SK-N-SH (cell line): Measurements from ENCODE around the gene RAC2. TPM values are rescaled to one million over a fixed set of nuclear protein-coding genes. Genes with fewer than 3 reads are reported as not detected.

Source experiments
- CTCF ChIA-PET: fragments of 300-600, 350-600 bp; formaldehyde crosslinking; extraction: SDS; loops from one replicate; lab custom pipeline; 2021; lab: Yijun Ruan, JAX
- POLR2A ChIA-PET: fragments of 350-600 bp; sonication (Branson Sonifier 250); formaldehyde crosslinking; extraction: SDS; loops from one replicate; lab custom pipeline; 2020; ENCODE audit warnings: antibody characterized with exemption, inconsistent platforms; lab: Yijun Ruan, JAX
- DNase-seq: peaks from one replicate; pipeline ENCODE4 v3.0.0; 2012
- H2AFZ ChIP-seq: fragments of 200-600 bp; sonication (generic); 2 replicates; pipeline ENCODE4 v1.8.1; 2016; ENCODE audit warnings: antibody characterized with exemption, mild to moderate bottlenecking, low read depth
- H3F3A ChIP-seq: fragments of 200-600 bp; sonication (generic); replicated peaks from 2 replicates; pipeline ENCODE3; 2016; ENCODE audit warnings: antibody characterized with exemption, mild to moderate bottlenecking; ENCODE audit not compliant: insufficient read depth
- H3K27ac ChIP-seq, 2 experiments: fragments of 200-500 bp in 1 of 2; fragments of 200-600 bp in 1 of 2; sonication (Bioruptor generic) in 1 of 2; sonication (generic), shearing (Covaris generic) in 1 of 2; 2 replicates each; pipeline versions ENCODE4 v1.5.1 to v1.6.1; 2014 to 2016; ENCODE audit warnings: low read depth in 2 of 2, inconsistent platforms in 1 of 2, low read length in 1 of 2, mild to moderate bottlenecking in 1 of 2, mixed read lengths in 1 of 2
- H3K27me3 ChIP-seq: fragments of 200-600 bp; sonication (generic), shearing (Covaris generic); 2 replicates; pipeline ENCODE4 v1.6.1; 2016; ENCODE audit warnings: mixed run types; ENCODE audit not compliant: insufficient read depth
- H3K36me3 ChIP-seq, 2 experiments: fragments of 200-500 bp in 1 of 2; fragments of 200-600 bp in 1 of 2; sonication (Bioruptor generic) in 1 of 2; sonication (generic) in 1 of 2; replicated peaks in 1 of 2; 2 replicates each; pipeline versions ENCODE3 to v1.5.1; 2014 to 2016; ENCODE audit warnings: low read length in 1 of 2, mild to moderate bottlenecking in 1 of 2; ENCODE audit not compliant: insufficient read depth in 2 of 2, control insufficient read depth in 1 of 2
- H3K4me1 ChIP-seq, 2 experiments: fragments of 200-500 bp in 1 of 2; fragments of 200-600 bp in 1 of 2; sonication (Bioruptor generic) in 1 of 2; sonication (generic), shearing (Covaris generic) in 1 of 2; 2 replicates each; pipeline versions ENCODE4 v1.5.1 to v1.6.1; 2014 to 2016; ENCODE audit warnings: low read depth in 1 of 2, low read length in 1 of 2, mixed run types in 1 of 2; ENCODE audit not compliant: insufficient read depth in 2 of 2, control insufficient read depth in 1 of 2
- H3K4me2 ChIP-seq: fragments of 200-600 bp; sonication (generic), shearing (Covaris generic); 2 replicates; pipeline ENCODE4 v1.6.1; 2017; ENCODE audit warnings: mixed run types
- H3K4me3 ChIP-seq, 2 experiments: fragments of 200-500 bp in 1 of 2; fragments of 200-600 bp in 1 of 2; sonication (Bioruptor generic) in 1 of 2; sonication (generic), shearing (Covaris generic) in 1 of 2; 2 replicates each; pipeline versions ENCODE4 v1.5.1 to v1.8.1; 2014 to 2016; ENCODE audit warnings: low read depth in 2 of 2, inconsistent platforms in 1 of 2, low read length in 1 of 2, mild to moderate bottlenecking in 1 of 2, mixed read lengths in 1 of 2, moderate library complexity in 1 of 2
- H3K79me2 ChIP-seq: fragments of 200-600 bp; sonication (generic); 2 replicates; pipeline ENCODE4 v1.8.1; 2017; ENCODE audit warnings: mild to moderate bottlenecking; ENCODE audit not compliant: insufficient read depth
- H3K9ac ChIP-seq: fragments of 200-600 bp; sonication (generic); 2 replicates; pipeline ENCODE4 v1.6.1; 2017; ENCODE audit warnings: mixed run types
- H3K9me2 ChIP-seq: fragments of 200-600 bp; sonication (generic); 2 replicates; pipeline ENCODE4 v1.6.1; 2017; ENCODE audit warnings: mixed run types
- H3K9me3 ChIP-seq: fragments of 200-600 bp; sonication (generic); 2 replicates; pipeline ENCODE4 v1.6.1; 2017; ENCODE audit warnings: mixed run types, mild to moderate bottlenecking, moderate library complexity
- H4K20me1 ChIP-seq: fragments of 200-600 bp; sonication (generic); 2 replicates; pipeline ENCODE4 v1.6.1; 2017; ENCODE audit warnings: mild to moderate bottlenecking, mixed run types; ENCODE audit not compliant: insufficient read depth
- EZH2phosphoT487 ChIP-seq: fragments of 200-600 bp; sonication (generic); IDR thresholded peaks from 2 replicates; pipeline ENCODE4 v1.6.1; 2017; ENCODE audit warnings: low read depth, mixed run types, mild to moderate bottlenecking, antibody characterized with exemption, moderate library complexity, borderline replicate concordance
- FOSL2 ChIP-seq: IDR thresholded peaks from 2 replicates; pipeline ENCODE4 v1.4.0; 2012; ENCODE audit warnings: low read depth, mild to moderate bottlenecking, moderate library complexity, borderline replicate concordance
- FOXM1 ChIP-seq: IDR thresholded peaks from 2 replicates; pipeline ENCODE4 v1.4.0; 2012; ENCODE audit warnings: low read depth, mild to moderate bottlenecking
- JUND ChIP-seq: IDR thresholded peaks from 2 replicates; pipeline ENCODE4 v1.4.0; 2012
- MEF2A ChIP-seq: IDR thresholded peaks from 2 replicates; pipeline ENCODE4 v1.4.0; 2012; ENCODE audit warnings: low read depth, borderline replicate concordance
- NFIC ChIP-seq: IDR thresholded peaks from 2 replicates; pipeline ENCODE4 v1.4.0; 2012; ENCODE audit warnings: borderline replicate concordance
- PBX3 ChIP-seq: IDR thresholded peaks from 2 replicates; pipeline ENCODE4; 2012
- RCOR1 ChIP-seq: fragments of 150-350 bp; IDR thresholded peaks from 2 replicates; pipeline ENCODE4 v1.6.1; 2017; ENCODE audit warnings: antibody characterized with exemption, low read length
- RXRA ChIP-seq: IDR thresholded peaks from 2 replicates; pipeline ENCODE4 v1.4.0; 2012; ENCODE audit warnings: low read depth, mild to moderate bottlenecking, borderline replicate concordance
- YY1 ChIP-seq: IDR thresholded peaks from 2 replicates; pipeline ENCODE4 v1.4.0; 2012; ENCODE audit warnings: low read depth, mild to moderate bottlenecking
- WGBS: methylation state at CpG from one replicate; pipeline ENCODE4 v1.1.6; 2017; ENCODE audit warnings: low lambda C conversion rate; 5-methylcytosine and 5-hydroxymethylcytosine counted together
- polyA plus RNA-seq, 3 experiments: library from polyadenylated mRNA; depleted of rRNA; stranded (reverse); fragments of >200 nt; gene quantifications; 2 replicates each; pipeline ENCODE4 v1.2.3, GENCODE V29; 2012
- TF ChIP-seq, protein P1 (sequence below): IDR thresholded peaks from 2 replicates; pipeline ENCODE4 v1.4.0; 2012; ENCODE audit warnings: low read depth, borderline replicate concordance
- TF ChIP-seq, protein P2 (sequence below): fragments of 200-600 bp; sonication (generic); IDR thresholded peaks from 2 replicates; pipeline ENCODE4 v1.6.1; 2017; ENCODE audit warnings: antibody characterized with exemption, mild to moderate bottlenecking, moderate library complexity

Gene RAC2
- polyA plus RNA-seq, 1 of the 3 experiments (the other 2 are of a cell fraction), result 29.9 TPM

DNA sequence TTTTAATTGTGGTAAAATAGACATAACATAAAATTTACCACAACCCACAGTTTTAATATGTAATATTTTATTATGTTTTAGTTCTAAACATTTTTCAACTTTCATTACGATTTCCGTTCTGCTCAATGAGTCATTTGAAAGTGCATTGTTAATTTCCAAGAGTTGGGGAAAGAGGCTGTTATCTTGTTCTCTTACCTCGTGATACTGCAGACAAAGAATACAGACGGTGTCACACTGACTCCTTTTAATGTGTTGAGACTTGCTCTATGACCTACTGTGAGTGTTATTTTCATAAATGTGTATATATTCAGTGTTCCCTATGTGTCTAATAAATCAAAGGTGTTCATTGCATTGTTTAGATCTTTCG, 10.8 kb upstream of the RAC2 start:
- Histone ChIP-seq H3K4me1 (peaks cover 4 to 21% of the 10 kb centered on the region in 2 experiments), H3K36me3 (no peaks in the 10 kb centered on the region), H3F3A (peaks cover 19% of the 10 kb centered on the region), H3K9me2 (no peaks in the 10 kb centered on the region), H4K20me1 (no peaks in the 10 kb centered on the region), H3K9me3 (no peaks in the 10 kb centered on the region), H3K79me2 (no peaks in the 10 kb centered on the region), H3K4me3 (no peak overlapping the region), H3K9ac (no peak overlapping the region), H2AFZ (peak overlapping the region; percentile 50; the same call in 1 of the 2 replicates), H3K27me3 (no peaks in the 10 kb centered on the region), H3K27ac (peak overlapping the region in 1 of 2 experiments; percentile 64; a peak in 2 of 4 replicates), H3K4me2 (peak overlapping the region; percentile 45; the same call in 1 of the 2 replicates)
- ChIA-PET POLR2A (no interaction called here), CTCF (interaction anchor here (1.2 kb wide), 1 partner anchor 9 kb away, joined by 3 read pairs; no protein-coding TSS in a partner anchor)
- WGBS, result 36% methylated on average over 5 of the region's 5 CpGs
- no peak for DNase-seq
- no peak for TF ChIP-seq RXRA
- TF ChIP-seq PBX3, result no peak
- no peak for TF ChIP-seq MEF2A

GRCh38 chr22:37254209-37254866, 10.3 kb upstream of the RAC2 start:
- Histone ChIP-seq H3K9me3 (no peaks in the 10 kb centered on the region), H3K4me2 (peak overlapping the region; percentile 45), H3K9ac (no peak overlapping the region), H2AFZ (peak overlapping the region; percentile 50; the same call in 1 of the 2 replicates), H3K9me2 (no peaks in the 10 kb centered on the region), H4K20me1 (no peaks in the 10 kb centered on the region), H3K36me3 (no peaks in the 10 kb centered on the region), H3K4me1 (peaks cover 2 to 19% of the 10 kb centered on the region in 2 experiments), H3K79me2 (no peaks in the 10 kb centered on the region), H3F3A (peaks cover 19% of the 10 kb centered on the region), H3K27ac (peak overlapping the region in 1 of 2 experiments; percentile 64; a peak in 2 of 4 replicates), H3K4me3 (no peak overlapping the region), H3K27me3 (no peaks in the 10 kb centered on the region)
- POLR2A ChIA-PET, result no interaction called here
- CTCF ChIA-PET, result interaction anchor here (1.2 kb wide), 1 partner anchor 9 kb away, joined by 3 read pairs; no protein-coding TSS in a partner anchor
- no peak for DNase-seq
- no peak for TF ChIP-seq EZH2phosphoT487
- 0 out of 2 replicates have a peak, but pooled peaks have one; percentile 43 for TF ChIP-seq FOSL2
- peak; percentile 15; the same call in 1 of the 2 replicates for TF ChIP-seq JUND
- TF ChIP-seq YY1, result no peak
- TF ChIP-seq RCOR1, result no peak
- peak; percentile 72 for TF ChIP-seq NFIC
- WGBS, result 26% methylated on average over 5 of the region's 5 CpGs

DNA sequence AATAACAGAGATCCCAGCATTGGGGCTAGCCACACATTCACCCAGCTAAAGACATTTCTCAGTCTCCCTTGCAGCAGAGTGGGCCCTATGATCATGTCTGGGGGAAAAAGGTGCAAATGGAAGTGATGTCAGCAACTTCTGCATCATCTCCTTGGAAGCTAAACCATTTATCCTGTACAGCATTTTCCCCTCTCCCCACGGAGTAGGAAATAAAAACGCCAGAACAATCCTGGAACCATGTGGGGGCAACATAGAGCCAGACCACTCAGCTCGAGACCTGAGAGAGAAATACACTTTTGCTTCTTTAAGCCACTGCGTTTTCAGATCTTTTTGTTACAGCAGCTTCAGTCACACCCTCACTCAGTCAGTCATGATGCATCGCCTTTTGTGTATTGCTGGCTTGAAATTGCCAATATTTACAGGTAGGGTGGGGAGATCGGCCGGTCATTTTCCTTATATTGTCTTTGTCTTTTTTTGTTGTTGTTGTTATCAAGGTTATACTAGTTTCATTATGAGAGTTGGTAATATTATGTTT, 9.1 kb upstream of the RAC2 start:
- no peak overlapping the region for H3K27ac ChIP-seq
- CTCF ChIA-PET, result interaction anchor here (0.8 to 2.0 kb wide), 3 partner anchors 8 to 24 kb away, joined by 3 to 11 read pairs (median 4); partner anchors contain the start of gene RAC2
- no peaks in the 10 kb centered on the region for H3K9me3 ChIP-seq
- DNase-seq, result no peak
- H3K9ac ChIP-seq, result no peak overlapping the region
- H3K9me2 ChIP-seq, result no peaks in the 10 kb centered on the region
- H3K79me2 ChIP-seq, result no peaks in the 10 kb centered on the region
- H3K4me3 ChIP-seq, result no peak overlapping the region
- peaks cover 2 to 19% of the 10 kb centered on the region in 2 experiments for H3K4me1 ChIP-seq
- 0 out of 2 replicates have a peak overlapping the region, but pooled peaks have one; percentile 39 for H2AFZ ChIP-seq
- peaks cover 19% of the 10 kb centered on the region for H3F3A ChIP-seq
- WGBS, result 76% methylated on average over 7 of the region's 7 CpGs
- H3K4me2 ChIP-seq, result no peak overlapping the region
- H4K20me1 ChIP-seq, result no peaks in the 10 kb centered on the region
- no peaks in the 10 kb centered on the region for H3K27me3 ChIP-seq
- no peak for TF ChIP-seq FOXM1
- no peak for TF ChIP-seq MEF2A
- TF ChIP-seq, protein P1, sequence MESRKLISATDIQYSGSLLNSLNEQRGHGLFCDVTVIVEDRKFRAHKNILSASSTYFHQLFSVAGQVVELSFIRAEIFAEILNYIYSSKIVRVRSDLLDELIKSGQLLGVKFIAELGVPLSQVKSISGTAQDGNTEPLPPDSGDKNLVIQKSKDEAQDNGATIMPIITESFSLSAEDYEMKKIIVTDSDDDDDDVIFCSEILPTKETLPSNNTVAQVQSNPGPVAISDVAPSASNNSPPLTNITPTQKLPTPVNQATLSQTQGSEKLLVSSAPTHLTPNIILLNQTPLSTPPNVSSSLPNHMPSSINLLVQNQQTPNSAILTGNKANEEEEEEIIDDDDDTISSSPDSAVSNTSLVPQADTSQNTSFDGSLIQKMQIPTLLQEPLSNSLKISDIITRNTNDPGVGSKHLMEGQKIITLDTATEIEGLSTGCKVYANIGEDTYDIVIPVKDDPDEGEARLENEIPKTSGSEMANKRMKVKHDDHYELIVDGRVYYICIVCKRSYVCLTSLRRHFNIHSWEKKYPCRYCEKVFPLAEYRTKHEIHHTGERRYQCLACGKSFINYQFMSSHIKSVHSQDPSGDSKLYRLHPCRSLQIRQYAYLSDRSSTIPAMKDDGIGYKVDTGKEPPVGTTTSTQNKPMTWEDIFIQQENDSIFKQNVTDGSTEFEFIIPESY, result no peak
- TF ChIP-seq, protein P2, sequence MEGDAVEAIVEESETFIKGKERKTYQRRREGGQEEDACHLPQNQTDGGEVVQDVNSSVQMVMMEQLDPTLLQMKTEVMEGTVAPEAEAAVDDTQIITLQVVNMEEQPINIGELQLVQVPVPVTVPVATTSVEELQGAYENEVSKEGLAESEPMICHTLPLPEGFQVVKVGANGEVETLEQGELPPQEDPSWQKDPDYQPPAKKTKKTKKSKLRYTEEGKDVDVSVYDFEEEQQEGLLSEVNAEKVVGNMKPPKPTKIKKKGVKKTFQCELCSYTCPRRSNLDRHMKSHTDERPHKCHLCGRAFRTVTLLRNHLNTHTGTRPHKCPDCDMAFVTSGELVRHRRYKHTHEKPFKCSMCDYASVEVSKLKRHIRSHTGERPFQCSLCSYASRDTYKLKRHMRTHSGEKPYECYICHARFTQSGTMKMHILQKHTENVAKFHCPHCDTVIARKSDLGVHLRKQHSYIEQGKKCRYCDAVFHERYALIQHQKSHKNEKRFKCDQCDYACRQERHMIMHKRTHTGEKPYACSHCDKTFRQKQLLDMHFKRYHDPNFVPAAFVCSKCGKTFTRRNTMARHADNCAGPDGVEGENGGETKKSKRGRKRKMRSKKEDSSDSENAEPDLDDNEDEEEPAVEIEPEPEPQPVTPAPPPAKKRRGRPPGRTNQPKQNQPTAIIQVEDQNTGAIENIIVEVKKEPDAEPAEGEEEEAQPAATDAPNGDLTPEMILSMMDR, result peak; percentile 25
- no peak for TF ChIP-seq EZH2phosphoT487
- POLR2A ChIA-PET, result no interaction called here
- no peaks in the 10 kb centered on the region for H3K36me3 ChIP-seq
